ENCODE measurements around the gene SOX18. TPM values are rescaled to one million over a fixed set of nuclear protein-coding genes. Genes with fewer than 3 reads are reported as not detected.

The SOX18 gene
- total RNA-seq, 1 experiment from 2014 or later, result 0.19 TPM

DNA sequence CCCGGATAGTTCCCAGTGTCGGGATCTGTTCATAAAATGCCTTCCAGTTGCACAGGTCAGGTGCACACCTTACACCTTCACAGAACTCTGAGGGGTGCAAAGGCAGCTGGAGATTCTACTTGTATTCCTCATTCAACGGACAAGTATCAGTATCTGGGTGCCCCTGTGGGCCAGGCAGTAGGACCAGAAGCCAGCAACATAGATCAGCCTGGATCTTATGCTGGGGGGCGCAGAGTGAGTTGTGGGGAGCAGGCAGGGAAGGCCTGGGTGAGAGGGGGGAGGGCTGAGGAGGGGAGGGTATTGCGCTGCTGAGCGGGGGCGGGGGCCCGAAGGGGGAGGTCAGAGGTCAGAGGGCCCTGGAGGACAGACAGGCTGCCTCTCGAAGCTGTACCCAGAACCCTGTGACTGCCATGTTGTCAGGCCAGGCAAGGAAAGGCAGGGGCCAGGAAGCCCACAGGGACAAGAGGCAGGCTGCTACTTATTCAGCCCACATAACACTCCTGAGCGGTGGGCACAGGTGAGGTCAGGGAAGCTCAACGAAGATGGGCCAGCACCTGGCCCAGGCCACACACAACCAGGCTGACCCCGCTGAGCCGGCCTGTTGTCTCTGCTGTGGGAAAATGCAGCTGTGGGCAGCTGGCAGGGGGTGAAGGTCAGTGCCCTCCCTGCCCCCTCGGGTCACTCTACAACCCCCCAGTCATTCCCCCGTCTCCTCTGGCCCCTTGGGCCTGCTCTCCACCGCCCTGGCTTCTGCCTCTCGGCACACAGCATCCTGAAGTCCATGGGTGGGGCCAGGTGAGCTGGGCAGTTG is 31.6 kb upstream of the SOX18 start:
- no peak for DNase-seq (ENCODE audit: low spot score)

DNA sequence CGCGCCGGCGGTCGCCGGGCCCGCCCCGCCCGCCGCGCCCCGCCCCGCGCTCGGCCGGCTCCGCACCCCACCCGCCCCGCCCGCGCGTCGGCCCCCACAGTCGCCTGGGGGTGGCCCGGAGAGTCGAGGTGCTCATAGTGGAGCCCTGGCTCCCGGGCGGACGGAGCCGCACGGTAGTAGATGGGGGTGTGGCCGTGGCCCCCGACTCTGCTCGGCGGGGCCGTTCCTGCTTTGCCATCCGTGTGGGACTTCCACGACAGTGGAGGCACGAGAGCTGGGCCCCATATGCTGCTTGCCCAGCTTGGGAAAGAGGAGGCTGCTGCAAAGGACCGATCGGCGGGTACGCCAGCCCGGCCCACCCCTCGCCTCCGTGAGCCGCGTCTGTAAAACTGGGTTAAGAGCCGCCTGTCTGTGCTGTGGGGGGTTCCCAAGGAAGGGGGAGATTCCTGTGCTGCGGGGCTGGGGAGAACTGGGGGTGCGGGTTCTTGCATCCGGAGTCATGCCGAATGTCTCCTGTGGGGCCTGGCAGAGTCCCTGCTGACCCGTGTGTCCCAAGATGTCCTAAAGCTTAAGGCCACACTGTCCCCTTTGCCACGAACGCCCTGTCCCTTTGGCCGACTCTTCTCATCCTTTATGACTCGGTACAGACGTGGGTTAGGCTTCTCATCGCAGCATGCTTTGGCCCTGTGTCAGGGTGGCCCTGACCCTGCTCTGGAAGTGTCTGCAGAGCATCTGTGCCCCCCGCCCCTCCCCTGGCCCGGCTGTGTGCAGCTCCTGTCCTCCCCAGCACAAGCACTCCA is 30.8 kb upstream of the SOX18 start, which contains the start of gene OPRL1:
OPRL1 (plus strand) TSS at position 70 of the 800 bp plus-strand sequence. CDS start 12,639 bp downstream, outside the sequence.
- DNase-seq (ENCODE audit: low spot score), result no peak

DNA sequence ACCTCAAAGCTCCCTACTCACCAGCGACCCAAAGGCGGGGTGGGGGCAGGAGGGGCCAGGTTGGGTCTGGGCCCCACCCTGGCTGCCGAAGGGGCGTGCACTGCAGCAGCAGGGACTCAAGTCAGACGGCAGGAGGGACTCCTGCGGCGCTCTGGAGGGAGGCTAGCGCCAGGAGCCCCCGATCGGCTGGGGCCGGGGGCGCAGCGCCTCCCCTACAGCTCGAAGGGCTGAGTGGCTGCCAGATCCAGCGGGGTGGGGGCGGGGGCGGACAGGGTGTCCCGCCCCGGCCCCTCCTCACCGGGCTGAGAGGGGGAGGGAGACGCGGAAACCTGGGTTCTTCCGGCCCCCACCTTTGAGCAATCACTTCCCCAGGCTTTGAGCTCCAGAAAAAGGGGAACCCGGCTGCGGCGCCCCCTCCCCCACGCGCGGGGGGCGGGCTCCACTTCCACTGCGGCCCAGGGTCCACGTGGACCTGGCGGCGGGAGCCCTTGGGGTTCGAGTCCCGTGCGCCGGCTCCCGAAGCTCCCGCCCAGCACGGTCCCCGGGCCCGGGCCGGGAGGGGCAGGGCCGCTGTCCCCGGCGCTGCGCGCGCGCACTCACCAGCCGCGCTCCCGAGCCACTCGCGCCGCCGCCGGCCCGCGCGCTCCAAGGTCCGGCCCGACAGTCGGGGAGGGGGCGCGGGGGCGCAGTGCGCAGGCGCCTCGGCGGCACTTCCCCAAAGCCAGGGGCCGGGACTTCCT is 30.0 kb upstream of the SOX18 start, which contains the start of gene RGS19:
RGS19 (minus strand) TSS at position 246 of the 740 bp plus-strand sequence. CDS start 2,632 bp downstream, outside the sequence.
- peak; percentile 52 for DNase-seq (ENCODE audit: low spot score)

DNA sequence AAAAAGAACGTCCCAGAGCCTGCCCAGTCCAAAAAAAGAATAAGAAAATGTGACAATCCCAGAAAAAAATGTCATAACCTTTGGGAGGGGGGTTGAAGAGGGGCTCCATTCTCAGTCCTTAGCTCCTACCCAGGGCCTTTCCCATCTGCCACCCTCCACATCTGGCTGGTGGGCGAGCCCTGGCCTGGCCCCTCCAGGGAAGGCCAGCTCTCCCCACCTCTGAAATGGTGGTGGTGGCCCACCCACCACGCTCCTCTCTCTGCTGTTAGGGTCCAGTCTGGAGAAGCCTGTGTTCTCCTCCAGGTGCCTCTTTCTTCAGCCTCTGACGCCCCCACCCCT is 29.5 kb upstream of the SOX18 start:
- no peak for DNase-seq (ENCODE audit: low spot score)

DNA sequence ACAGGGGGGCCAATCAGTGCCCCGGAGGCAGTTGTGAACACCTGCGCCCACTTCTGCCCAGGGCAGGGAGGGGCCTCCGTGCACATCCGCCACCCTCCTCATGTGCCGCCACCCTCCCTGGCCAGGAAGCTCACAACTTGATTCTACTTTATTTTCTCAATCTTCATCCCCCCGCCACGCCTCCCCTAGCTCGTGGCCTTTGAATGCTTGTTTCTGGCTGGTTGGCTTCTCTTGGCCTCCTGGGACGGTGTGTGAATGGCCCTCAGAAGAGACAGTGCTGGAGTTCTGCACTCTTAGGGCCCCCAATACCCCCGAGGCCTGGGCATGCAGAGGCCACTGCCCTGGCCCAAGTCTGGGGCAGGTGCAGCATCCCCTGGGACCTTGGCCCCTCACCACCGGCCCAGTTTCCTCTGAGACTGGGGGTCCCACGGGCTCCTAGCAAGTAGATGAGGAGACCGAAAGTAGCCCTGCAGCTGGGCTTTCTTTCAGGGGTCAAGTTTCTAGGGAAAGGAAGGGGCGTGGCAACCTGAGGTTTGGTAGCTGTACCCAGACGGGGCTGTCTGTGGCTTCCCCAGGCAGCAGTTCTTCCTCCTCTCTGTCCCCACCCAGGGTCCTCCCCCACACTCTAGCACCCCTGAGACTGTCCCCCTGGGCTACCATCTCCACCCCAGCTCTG is 28.6 kb upstream of the SOX18 start:
- DNase-seq (ENCODE audit: low spot score), result no peak

DNA sequence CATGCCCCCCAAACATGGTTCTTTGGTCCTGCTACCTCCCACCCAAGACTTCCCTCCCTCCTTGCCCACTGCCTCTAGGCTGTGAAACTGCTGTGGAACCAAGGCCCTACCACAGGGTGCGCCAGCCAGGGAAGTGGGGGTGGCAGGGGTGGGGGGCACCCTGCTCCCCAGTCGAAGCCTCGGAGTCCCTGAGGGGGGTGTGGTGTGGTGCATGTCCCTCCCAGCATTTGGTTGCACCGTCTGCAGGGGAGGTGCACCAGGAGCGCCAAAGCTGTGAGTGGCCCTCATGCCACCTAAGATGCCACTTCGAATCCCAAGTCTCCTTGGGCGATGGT is 28.1 kb upstream of the SOX18 start:
- DNase-seq (ENCODE audit: low spot score), result no peak

DNA sequence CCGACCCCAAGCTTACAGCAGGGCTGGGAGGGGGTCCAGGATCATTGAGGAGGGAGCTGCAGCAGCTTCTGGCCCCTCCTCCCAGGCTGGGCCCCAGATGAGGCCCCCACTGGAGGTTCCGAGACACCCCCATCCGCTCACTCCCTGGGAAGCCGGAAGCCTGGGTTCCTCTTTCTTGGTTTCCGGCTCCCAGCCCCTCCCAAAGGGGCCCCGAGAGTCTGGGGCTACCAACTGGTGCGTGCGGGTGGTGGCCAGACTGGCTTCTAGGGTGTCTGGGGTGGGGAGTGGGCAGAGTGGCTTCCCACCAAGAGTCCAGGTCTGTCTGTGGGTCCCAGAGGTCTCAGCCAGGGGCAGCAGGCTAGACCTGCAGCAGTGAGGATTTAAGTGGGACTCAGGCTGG is 27.7 kb upstream of the SOX18 start:
- no peak for DNase-seq (ENCODE audit: low spot score)

DNA sequence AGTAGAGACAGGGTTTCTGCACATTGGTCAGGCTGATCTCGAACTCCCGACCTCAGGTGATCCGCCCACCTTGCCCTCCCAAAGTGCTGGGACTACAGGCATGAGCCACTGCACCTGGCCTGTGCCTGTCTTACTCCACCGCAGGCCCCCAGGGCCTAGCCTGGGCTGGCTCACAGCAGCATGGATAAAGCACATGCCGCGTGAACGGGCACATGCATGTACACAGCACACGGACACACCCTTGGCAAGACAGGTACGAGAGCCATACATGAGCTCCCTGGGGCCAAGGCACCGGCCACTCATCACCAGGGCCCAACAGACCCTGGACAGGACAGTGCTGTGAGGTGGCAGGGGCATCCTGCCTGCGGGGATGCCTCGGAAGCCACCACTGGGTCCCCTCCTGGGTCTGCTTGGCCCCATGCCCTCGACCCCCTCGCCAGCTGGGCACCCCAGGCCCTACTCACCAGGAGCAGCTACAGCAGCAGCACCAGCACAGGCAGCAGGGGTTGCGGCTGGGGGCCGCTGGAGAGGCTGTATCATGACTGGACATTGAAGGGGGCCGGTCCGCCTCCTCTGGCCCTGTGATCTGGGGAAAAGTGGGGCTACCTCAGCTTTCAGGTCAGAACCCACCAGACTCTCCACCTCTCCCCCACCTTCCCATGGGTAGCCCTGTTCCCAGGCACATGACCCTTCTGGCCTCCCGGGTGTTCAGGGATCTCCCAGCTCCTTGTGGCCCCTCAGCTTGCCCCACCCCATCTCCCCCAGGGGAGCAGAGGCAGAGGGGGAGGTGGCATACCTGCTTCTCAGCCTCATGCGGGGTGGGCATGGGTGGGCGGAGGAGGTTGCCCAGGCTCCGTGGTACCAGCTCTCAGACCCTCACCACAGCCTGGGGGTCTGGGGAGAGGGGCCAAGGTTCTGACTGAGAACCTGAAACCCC is 26.9 kb upstream of the SOX18 start:
- DNase-seq (ENCODE audit: low spot score), result no peak

DNA sequence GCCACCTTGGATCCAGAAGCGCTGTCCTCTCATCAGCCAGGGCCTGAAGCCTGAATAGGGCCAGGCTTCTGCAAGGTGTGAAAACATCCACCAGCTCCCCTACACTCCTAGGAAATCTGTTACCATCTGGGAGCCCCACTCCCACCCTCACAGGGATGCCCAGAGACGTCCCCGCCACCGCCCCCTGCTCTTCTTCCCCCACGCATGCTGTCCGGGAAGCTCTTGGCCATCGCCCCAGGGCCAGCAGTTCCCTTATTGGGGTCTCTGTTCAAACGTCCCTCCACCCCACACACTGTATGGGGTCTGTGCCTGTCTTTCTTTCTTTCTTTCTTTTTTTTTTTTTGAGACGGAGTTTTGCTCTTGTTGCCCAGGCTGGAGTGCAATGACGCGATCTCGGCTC is 26.1 kb upstream of the SOX18 start:
- no peak for DNase-seq (ENCODE audit: low spot score)

DNA sequence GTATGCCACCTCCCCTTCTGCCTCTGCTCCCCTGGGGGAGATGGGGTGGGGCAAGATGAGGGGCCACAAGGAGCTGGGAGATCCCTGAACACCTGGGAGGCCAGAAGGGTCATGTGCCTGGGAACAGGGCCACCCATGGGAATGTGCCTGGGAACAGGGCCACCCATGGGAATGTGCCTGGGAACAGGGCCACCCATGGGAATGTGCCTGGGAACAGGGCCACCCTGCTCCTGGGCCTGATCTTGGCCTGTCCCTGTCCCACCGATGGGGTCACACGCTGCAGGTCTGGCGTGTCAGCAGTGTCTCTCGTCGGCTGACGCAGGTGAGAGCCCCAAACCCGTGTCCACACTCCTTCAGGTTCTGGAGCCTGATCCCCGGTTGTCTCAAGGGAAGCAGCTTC is 25.5 kb upstream of the SOX18 start:
- DNase-seq (ENCODE audit: low spot score), result no peak

DNA sequence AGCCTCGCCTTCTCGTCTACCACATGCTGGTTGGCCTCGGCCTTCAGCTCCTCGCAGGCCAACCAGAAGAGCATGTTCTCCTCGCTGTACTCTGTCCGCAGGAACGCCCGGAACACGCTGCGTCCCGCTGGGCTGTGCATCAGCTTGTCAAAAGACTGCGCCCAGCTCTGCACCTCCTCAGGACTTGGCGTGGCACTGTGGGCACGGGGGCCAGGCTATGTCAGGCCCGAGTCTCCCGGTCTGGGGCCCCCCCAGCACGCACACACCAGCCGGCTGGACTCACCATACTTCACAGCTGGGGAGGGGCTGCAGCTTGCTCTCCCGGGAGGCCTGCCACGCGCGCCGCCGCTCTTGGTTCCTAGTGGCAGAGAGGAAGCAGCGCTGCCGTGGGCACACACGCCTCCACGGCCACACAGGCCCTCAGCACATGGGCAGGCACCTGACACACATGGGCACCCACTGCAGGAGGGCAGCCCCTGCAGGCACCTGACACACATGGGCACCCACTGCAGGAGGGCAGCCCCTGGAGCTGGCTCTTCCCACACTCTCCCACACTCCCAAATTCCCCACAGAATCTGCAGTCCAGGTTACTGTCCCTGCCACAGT is 24.8 kb upstream of the SOX18 start:
- no peak for DNase-seq (ENCODE audit: low spot score)

DNA sequence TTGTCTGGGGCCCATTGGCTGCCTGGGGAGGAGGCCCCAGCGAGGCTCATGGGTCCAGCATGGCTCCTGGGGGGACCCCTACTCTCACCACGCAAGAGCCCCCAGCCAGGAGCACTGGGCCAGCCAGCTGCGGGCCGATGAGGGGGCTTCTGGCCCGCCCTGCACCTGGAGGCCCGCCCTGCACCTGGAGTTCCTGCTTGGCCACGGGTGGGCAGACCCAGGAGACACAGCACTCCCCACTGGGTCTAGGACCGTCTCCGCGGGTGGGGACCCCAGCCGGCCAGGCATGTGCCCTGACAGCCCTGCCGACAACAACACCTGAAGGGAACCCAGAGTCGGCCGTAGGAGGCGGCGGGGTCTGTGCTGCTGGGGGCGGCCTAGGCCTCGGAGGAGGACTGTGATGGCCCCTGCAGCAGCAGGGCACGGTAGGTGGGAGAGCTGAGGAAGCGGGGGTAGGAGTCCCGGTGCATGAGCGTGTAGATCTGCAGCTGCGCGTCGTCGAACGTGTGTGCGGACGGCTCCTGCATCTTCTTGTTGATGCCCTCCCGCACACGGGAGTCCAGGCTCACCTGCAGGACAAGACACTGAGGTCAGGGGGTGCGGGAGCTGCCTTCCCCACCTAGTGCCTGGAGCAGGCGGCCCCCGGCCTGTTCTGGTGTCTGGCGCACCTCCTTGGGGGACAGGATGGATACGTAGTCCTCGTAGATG is 24.2 kb upstream of the SOX18 start:
- DNase-seq (ENCODE audit: low spot score), result no peak

DNA sequence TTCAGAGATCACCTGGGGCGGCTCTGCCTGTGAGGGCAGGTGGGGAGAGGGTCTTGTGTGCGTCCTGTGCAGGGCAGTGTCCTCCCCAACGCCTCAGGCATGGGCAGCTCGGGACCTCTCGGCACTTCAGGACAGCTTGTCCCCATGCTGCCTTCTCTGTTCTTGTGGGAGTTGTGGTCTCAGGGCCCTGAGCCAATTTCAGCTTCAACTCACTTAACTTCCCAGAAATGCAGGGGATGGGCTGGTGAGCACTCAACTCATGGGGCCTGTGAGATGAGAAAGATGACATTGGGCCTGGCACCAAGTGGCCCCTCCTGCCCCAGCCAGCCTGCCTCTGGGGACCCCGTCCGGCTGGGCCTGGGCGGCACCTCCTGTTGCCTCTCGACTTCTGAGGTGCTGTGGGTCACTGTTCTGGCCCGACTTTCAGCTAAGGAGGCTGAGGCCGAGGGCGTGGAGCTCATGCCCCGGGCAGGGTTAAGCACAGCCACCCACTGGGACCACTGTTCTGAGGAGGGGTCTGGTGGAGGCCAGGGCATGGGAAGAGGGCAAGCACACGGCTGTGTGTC is 23.1 kb upstream of the SOX18 start:
- no peak for DNase-seq (ENCODE audit: low spot score)

DNA sequence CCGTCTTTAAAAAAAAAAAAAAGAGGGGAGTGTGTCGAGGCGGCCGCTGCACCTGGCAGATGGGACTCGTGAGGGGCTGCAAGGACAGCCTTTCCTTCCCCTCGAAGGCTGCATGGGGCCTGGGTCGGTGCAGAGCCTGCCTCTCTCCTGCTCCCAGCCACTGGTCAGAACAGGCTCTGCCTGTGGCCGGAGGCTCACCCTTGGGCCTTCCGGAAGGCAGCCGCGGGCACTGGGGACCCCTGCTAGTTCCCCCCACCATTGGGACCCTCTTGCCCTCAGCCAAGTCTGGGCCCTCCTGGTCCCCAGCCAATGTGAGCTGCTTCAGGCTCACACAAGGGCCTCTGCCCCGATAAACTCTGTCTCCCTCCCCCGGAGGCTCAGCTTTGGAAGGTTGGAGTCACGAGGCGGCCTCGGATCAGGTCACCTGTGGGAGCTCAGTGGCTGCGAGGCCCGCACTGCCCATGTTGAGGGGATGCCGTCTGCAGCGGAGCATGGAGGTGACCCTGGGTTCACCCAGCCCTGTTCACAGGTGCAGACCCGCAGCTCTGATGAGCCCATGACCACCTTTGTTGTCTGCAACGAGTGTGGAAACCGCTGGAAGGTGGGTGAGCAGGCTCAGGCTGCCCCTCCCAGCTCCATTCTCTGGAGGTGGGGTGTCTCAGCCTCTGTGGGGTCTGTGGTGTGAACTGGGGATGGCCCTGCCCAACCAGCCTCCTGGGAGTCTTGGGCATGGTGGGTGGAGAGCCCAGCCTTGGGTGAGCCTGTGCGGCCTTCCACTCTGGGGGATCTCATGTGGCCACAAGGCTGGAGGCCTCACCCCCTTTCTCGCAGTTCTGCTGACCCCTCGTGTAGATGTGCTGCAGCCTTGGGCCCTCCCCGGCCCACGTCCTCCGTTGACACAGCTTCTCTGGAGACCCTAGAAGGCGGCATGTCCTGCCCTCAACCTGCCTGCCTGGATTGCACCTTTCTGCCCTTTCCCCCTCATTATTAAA is 22.2 kb upstream of the SOX18 start:
- no peak for DNase-seq (ENCODE audit: low spot score)

DNA sequence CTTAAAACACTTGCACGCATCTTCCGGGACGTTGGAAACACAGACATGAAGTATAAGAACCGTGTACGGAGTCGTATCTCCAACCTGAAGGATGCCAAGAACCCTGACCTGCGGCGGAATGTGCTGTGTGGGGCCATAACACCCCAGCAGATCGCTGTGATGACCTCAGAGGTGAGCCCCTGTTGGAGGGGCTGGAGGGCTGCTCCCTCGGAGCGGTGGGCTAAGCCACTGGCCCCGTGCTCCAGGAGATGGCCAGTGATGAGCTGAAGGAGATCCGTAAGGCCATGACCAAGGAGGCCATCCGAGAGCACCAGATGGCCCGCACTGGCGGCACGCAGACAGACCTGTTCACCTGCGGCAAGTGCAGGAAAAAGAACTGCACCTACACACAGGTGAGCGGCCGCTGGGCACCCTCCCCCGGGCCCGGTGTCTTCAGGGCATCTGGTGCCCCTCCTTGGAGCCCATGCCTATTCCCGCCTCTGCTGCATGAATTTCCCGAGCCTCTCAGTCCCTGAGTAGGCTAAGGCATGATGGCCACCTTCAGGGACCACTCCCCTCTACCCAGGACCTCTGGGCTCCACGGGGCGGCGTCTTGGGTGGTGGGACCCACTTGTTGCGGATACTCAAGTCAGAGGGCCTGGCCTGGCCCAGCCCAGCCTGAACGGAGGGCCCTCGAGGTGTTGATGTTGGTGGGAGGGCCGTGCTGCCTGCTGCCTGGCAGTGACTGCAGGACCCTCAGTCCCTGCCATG is 21.0 kb upstream of the SOX18 start:
- DNase-seq (ENCODE audit: low spot score), result no peak

DNA sequence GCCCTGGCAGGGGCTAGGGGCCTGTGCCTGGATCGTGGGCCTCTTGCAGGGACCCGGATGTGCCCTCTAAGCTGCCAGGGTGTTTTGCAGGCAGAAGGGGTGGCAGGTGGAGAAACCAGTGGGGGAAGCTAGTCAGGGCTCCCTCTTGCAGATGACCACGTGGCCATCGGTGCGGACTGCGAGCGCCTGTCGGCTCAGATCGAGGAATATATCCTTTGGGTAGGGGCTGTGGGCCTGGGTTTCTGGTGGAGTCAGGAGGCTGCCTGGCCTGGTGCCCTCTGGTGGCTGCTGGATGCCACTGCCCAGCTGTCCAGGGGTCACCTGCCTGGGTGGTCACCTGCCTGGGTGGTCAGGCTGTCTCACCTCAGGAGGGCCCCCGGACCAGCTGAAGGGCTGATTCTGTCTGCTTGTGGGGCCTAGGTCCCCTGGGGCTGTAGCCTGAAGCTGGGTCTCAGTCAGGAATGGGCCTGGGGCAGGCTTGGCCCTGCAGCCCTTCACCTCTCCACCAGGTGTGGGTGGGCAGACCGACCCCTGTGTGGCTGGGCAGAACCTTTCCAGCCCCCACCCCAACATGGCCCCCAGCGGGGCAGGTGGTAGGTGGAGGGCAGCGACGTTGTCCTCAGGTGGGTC is 20.3 kb upstream of the SOX18 start:
- no peak for DNase-seq (ENCODE audit: low spot score)

DNA sequence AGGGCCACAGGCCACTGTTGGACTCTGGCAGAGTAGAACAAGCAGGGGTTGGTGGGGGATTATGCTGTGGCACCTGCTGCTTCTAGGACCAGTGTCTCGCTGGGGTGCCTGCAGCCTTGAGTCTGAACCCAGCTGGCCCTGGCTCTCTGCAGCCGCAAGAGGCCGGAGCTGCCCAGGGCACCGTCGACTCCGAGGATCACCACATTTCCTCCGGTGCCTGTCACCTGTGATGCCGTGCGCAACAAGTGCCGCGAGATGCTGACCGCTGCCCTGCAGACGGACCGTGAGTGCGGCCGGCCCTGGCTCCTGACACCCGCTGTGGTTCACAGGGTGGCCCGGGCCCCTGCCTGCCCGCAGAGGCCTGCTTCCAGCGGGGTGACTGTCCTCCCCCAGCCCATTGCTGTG is 19.8 kb upstream of the SOX18 start:
- no peak for DNase-seq (ENCODE audit: low spot score)

Data from H4 (cell line).